A549 treated with Hydrocortisone at 1 μM for 4 hours (cell line): ENCODE data around the gene CERT1. TPM values are rescaled to one million over a fixed set of nuclear protein-coding genes. Genes with fewer than 3 reads are reported as not detected.

Experiments used
- total RNA-seq: library from RNA; stranded (reverse); fragments of 200-300 nt; extraction: Qiagen RNA extraction; gene quantifications from 5 replicates; pipeline ENCODE4 v1.2.3, GENCODE V29; 2022

Gene CERT1
- 18.8 to 28.0 TPM (median 22.0 TPM) in 5 replicates for total RNA-seq

GRCh38 chr5:75511435-75512382, at the start of gene CERT1, which contains the start of gene POLK:
CERT1 (minus strand) TSS chr5:75511629; CDS start chr5:75511207, 422 bp downstream.
POLK (plus strand) TSS chr5:75511891.

GRCh38 chr5:75336615-75337336, 174.7 kb downstream of the CERT1 start, which contains the start of gene HMGCR:
HMGCR (plus strand) TSS chr5:75337220; CDS start chr5:75342606, 5,386 bp downstream.

Other genes with a start within 250 kb of the CERT1 start
- gene HMGCR, start 174.4 kb downstream of the CERT1 start, total RNA-seq = 20.4 to 30.9 TPM (median 22.9 TPM) in 5 replicates
- 7.9 to 13.8 TPM (median 10.5 TPM) in 5 replicates for gene POLK, start 262 bp upstream of the CERT1 start, total RNA-seq
- 0.10 to 0.12 TPM in 2 of 5 replicates, not detected in the others for gene ANKDD1B, start 99.8 kb upstream of the CERT1 start, total RNA-seq
- gene POC5, start 205.8 kb upstream of the CERT1 start, total RNA-seq = 7.1 to 15.3 TPM (median 10.0 TPM) in 5 replicates